Measurements from ENCODE around the gene PIRT.

PIRT gene

DNA sequence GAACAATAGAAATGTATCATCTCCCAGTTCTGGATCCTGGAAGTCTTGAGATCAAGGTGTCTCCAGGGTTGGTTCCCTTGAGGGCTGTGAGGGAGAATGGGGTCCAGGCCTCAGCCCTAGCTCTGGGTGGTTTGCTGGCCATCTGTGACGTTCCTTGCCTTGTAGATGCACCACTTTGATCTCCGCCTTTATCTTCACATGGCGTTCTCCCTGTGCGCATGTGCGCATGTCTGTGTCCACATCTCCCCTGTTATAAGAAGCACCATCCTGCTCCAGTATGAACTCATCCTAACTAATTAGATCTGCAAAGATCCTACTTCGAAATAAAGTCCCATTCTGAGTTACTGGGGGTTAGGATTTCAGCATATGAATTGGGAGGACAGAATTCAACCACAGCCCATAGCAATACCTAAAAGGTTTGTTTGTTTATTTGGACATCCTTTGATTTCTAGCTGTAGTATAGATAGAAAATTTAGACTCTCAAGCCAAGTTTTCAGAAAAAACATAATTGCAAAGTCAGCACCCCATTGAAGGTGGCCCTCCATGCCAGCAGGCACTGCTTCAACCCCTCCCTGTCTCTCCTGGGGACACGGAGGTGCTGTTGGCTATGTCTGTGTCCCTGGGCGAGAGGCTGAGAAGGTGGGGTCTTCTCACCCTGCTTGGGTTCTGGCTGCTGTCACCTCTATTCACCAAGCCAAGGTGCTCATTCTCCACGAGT is 31.2 kb downstream of the PIRT start:
- Histone ChIP-seq H3K4me3 (no peak overlapping the region), H3K27ac (no peak overlapping the region)
- no peak for DNase-seq (ENCODE audit: low spot score)
- TF ChIP-seq, protein P1, sequence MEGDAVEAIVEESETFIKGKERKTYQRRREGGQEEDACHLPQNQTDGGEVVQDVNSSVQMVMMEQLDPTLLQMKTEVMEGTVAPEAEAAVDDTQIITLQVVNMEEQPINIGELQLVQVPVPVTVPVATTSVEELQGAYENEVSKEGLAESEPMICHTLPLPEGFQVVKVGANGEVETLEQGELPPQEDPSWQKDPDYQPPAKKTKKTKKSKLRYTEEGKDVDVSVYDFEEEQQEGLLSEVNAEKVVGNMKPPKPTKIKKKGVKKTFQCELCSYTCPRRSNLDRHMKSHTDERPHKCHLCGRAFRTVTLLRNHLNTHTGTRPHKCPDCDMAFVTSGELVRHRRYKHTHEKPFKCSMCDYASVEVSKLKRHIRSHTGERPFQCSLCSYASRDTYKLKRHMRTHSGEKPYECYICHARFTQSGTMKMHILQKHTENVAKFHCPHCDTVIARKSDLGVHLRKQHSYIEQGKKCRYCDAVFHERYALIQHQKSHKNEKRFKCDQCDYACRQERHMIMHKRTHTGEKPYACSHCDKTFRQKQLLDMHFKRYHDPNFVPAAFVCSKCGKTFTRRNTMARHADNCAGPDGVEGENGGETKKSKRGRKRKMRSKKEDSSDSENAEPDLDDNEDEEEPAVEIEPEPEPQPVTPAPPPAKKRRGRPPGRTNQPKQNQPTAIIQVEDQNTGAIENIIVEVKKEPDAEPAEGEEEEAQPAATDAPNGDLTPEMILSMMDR (IDR thresholded peaks at IDR 0.05), result no peak

DNA sequence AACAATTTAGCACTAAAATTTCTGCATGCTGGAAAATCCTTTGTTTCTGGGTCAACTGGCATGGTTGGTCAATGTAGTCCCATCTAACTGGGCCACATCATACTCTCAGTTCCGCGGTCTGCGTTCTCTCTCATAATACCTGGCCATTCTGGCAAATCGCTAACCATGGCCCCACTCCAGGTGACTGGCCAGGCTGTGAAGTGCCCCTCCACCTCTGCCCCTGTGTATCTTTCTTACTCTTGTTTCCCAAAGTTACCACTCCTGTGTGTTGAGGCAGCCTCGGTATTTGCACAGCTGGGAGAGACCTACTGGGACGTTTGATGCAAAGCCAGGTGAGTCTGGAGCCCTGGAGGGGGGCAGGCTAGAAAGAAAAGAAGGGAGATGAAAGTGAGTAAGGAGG is 32.0 kb downstream of the PIRT start:
- Histone ChIP-seq H3K4me3 (no peak overlapping the region), H3K27ac (no peak overlapping the region)
- TF ChIP-seq, protein P1 (IDR thresholded peaks at IDR 0.05), result no peak
- DNase-seq (ENCODE audit: low spot score), result no peak

DNA sequence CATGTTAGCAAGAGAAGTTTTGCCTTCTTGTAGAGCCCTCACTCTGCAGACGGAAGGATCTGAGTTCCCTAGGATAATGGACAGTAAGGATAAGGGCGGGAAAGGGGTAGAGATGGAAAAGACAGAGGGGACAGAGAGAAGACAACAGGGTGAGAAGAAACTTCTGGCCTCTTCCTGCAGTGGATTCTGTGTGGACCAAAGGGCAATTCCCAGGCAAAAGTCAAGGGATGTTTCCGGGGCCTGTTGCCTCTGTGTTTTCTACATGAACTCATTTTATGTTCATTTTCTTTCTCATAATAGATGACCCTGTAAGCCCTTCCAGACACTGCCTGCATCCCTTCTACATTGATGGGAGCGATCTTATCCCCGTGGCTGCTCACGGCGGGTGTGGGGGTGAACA is 33.3 kb downstream of the PIRT start:
- H3K27ac ChIP-seq, result no peak overlapping the region

DNA sequence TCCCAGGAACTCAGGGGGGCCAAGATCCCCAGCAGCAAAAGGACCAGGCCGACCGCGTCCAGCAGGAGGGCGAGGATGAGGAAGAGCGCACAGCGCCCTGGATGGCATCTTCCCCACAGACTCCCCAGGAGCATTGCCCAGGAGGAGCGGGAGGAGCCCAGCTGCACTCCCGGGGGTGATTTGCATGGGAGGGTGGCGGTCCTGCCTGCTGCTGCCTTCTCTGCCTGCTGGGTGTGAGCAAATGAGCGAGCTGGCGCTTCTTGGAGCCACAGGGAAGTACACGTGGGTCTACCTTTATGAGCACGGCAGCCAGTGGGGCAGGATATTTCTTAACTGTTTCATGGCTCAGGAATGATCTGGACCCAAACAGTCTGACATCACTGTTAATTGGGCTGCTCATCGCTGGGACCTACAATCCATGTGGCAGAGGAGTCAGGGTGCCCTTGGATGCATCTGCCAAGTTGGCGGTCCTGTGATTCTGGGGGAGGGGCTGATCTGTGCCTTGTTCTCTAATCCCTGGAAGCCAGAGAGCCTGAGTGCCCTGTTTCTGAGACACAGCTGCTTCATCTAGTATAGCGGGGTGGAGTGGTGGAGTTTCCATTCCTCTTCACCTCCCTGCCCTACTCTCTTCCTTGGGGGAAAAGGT is 33.9 kb downstream of the PIRT start, which contains the start of gene TMEM238L:
Gene TMEM238L (minus strand): TSS at position 270 of the 646 bp plus-strand sequence. CDS start 136 bp downstream, at position 134.
- TF ChIP-seq, protein P1 (IDR thresholded peaks at IDR 0.05), result no peak
- no peak for DNase-seq (ENCODE audit: low spot score)
- Histone ChIP-seq H3K27ac (no peak within 1 kb of the TSS), H3K4me3 (no peak within 1 kb of the TSS)

More for the DNA sequence above, 33.3 kb downstream of the PIRT start:
- DNase-seq (ENCODE audit: low spot score), result no peak
- H3K4me3 ChIP-seq, result no peak overlapping the region
- TF ChIP-seq, protein P1 (IDR thresholded peaks at IDR 0.05), result no peak

DNA sequence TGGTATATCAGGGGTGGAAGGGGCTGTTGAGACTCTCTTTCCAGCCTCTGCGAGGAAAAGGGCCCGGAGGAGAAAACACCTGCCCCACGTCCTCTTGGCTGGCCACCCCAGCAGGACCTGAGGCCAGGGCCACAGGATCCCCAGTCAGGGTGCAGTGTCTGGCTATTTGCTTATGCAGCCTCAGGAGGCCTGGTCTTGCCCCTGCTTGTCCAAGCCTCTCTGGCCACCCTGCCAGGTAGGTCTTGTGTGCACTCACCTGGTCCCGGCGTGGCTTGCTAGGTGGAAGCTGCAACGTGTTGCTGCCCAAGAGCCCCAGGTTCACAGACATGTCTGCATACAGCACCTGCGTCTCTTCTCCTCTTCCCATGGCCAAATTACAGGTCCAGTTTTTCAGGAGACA is 34.5 kb downstream of the PIRT start:
- Histone ChIP-seq H3K27ac (no peak overlapping the region), H3K4me3 (no peak overlapping the region)
- TF ChIP-seq, protein P1 (IDR thresholded peaks at IDR 0.05), result no peak
- DNase-seq (ENCODE audit: low spot score), result no peak

DNA sequence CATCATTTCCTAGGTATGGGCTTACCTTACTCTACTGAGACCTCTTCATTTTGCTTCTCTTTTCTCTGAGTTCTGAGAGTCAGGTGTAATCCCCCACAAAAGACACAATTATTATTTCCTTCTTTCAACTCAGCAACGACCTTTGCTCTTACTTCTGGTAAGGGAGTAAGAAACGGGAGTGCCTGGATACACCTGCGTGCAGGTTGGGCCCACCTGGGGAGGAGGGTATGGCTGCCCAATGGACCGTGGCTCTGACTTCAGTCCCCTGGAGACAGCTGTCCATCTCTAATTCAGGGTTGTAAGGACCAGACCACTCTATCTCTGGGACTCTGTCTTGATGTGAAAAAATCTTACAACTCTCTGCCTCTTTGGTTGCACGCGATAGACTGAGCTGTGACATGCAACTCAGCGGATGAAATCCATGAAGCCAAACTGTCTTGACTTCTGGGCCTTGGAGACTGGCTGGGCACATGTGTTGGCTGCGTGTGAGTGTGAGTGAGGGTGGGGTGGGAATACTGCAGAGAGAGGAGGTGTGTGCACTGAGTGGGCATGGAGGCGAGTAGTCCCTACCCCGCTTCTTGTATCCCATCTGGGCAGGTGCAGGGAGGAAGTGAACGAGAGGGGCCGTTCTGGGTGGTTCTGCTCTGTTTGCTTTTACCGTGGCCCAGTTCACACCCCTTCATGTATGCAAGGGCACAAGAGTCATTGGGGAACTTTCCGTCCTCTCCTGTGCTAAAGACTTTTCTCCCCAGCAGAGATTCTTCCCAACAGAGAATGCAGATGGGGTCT is 35.2 kb downstream of the PIRT start:
- Histone ChIP-seq H3K4me3 (no peak overlapping the region), H3K27ac (no peak overlapping the region)
- no peak for DNase-seq (ENCODE audit: low spot score)
- TF ChIP-seq, protein P1 (IDR thresholded peaks at IDR 0.05), result no peak
